ENCODE results near the gene DAPK2.

Gene DAPK2

GRCh38 chr15:63870487-63871209 is 175.6 kb downstream of the DAPK2 start:
- peak; percentile 93 for DNase-seq (ENCODE audit: low read depth, low spot score)

- DNase-seq (ENCODE audit: low read depth, low spot score): no peak
Observed at GRCh38 chr15:63870043-63870394, 176.3 kb downstream of the DAPK2 start.

GRCh38 chr15:63869371-63870042 is 176.8 kb downstream of the DAPK2 start:
- no peak for DNase-seq (ENCODE audit: low read depth, low spot score)

DNA sequence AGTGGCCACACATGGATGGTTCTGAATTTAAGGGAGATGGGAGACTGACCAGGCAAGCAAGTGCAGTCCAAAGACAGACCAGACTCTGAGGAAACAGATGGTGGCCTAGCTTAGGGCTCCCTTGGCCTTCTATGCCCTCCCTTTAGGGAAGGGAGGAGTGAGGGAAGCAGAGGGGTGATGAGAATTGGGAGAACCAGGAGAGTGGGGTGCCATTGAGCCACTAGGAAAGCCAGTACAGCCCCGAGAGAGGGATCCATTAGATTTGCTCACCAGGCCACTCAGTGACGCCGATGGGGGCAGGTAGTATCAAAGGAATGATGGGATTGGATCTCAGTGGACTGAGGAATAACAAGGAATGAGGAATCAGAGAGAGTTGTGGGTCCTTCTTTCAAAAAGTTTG is 182.1 kb downstream of the DAPK2 start:
- no peak for DNase-seq (ENCODE audit: low read depth, low spot score)

DNA sequence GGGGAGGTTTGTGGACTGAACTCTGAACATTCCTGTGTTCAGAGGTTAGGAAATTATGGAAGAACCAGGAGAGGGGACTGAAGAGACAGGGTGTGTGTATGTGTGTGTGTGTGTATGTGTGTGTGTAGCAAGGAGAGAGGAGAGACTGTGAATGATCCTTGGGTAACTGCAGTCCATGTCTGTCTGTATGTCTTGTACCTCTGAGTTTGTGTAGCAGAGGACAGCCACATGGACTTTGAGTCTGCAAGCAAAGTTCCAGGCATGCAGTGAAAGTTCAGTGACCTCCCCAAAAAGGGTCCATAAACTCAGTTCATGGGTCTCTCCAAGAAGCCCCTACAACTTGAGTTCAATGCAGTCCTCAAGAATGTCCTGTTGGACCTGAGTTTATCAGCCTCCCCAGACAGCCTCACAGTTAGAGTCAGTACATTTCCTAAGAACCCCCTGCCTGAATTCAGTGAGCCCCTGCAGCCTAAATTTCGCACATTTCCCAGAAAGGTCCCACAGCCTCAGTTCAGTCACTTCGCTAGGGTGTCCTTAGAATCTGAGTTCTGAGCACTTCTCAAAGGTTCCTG is 184.3 kb downstream of the DAPK2 start:
- DNase-seq (ENCODE audit: low read depth, low spot score): no peak

DNA sequence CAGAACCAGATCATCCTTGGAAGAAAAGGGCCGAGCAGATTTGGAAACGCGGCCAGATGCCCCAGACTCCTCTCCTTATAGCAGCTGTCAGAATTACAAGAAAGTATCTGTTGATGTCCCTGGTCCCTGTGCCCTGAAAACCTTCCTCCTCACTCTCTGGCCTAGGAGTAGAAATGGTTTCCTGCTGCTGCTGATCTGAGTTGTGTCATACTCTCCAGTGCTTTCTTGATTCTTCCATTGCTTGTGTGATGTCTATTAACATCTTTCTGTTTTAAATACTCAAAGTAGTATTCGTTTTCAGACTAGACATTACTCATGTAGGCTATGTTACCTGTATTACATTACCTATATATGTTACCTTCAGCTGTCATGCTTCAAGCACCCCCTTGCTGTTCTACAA is 185.7 kb downstream of the DAPK2 start:
- DNase-seq (ENCODE audit: low read depth, low spot score): no peak

DNA sequence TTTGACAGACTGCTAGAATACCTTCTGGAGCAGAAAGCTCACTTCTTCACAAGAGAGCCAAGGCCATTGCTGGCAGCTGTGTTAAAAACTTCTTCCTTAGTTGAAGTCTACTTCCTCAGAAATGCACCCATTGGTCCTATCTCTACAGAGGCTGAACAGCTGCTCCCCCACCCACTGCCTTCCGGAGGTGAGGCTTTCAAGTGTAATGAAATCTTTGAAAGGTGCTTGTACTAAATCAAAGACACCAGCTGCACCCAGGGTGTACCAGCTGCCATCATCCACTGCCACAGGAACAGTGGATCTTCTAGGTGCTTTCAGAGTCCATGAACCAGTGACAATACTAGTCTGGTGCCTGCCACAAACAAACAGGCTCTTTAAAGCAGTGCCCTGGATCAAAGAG is 186.1 kb downstream of the DAPK2 start:
- DNase-seq (ENCODE audit: low read depth, low spot score): no peak

DNA sequence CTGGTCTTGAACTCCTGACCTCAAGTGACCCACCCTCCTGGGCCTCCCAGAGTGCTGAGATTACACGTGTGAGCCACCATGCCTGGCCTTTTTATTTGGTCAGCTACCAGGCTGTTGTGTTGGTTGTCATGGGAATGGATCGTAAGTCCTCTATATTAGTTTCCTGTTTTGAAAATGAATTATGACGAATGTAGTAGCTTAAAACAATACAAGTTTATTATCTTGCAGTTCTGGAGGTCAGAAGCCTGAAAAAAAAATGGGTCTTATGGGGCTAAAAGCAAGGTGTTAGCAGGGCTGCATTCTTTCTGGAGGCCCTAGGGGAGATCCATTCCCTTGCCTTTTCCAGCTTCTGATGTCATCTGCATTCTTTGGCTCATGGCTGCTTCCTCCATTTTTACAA is 187.4 kb downstream of the DAPK2 start:
- peak; percentile 35 for DNase-seq (ENCODE audit: low read depth, low spot score)

- no peak for DNase-seq (ENCODE audit: low read depth, low spot score)
Observed at GRCh38 chr15:63858448-63858847, 187.8 kb downstream of the DAPK2 start.

DNA sequence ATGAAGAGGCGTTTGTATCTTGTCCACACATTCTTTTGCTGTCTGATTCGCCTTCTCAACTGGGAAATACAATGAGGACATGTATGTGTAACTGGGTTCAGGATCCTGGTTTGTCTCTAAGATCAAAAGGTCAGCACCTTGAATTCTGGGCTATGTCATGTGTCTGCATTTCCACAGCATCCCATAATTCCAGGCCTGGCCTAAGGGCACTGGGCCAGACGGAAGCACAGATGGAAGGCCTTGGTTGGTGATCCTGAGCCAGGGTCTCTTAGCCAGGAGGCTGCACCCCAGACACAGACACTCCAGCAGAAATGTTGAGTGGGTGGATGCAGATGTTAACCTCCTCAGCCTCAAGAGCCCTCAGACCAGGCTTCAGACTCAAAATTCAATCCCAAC is 188.8 kb downstream of the DAPK2 start:
- no peak for DNase-seq (ENCODE audit: low read depth, low spot score)
